CD4-positive, alpha-beta T cell treated with Interleukin-1 beta for 1 hour (primary cell): ENCODE data around the gene CDC42BPA.

ENCODE experiments used
- DNase-seq, 2 donors: peaks; one replicate each; pipeline ENCODE4 v3.0.0-alpha.2; 2020 to 2022

Gene CDC42BPA

DNA sequence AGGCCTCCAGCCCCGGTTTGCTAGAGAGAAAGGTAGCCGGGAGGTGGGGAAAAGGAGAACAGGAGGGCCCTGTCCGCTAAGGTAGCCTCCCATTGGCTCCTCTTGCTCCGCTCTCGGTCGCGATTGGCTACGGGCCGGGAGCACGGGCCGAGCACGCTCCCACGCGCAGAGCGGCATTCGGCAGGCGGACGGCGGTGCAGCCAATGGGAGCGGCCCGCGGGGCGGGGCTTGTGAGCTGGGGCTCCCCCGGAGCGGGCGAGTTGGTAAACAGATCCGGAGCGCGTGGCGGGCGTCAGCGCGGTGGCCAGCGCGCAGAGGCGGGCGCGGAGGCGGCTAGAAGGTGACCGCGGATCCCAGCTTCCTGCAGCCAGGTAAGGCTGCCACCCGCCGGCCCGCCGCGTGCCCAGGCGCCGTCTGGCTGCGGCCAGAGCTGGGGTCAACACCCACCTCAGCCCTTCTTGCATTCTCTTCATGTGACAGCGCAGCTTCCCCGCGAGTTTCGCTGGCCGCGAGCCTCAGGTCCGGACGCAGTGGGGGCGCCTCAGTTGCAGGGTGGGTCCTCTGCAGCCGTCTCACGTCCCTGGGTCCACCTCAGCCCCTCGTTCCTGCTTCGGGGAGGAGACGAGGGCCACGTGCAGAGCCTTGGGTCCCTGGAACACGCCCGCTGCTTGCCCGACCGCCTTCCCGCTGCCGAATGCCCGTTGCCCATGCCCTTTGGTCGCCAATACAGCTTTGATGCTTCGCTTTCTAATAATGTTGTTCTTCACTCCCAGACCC lies 378.1 kb downstream of the CDC42BPA start, which contains the start of gene COQ8A:
Gene COQ8A, plus strand, starts transcription at position 266 of the 777 bp plus-strand sequence. CDS start 21,092 bp downstream, outside the sequence.
- peak; percentile 99 to 100 for DNase-seq
